K562 (cell line): Measurements from ENCODE around the gene PLAC1. TPM values are rescaled to one million over a fixed set of nuclear protein-coding genes. Genes with fewer than 3 reads are reported as not detected.
A peak's percentile ranks its signal among the peaks of the same experiment; 100 is the strongest.

ENCODE experiments used
- CBFB ChIP-seq: sonication (generic); formaldehyde crosslinking; IDR thresholded peaks from 2 replicates; pipeline ENCODE4 v1.4.0; 2020; ENCODE audit warnings: mild to moderate bottlenecking, missing genetic modification reagents
- CEBPB ChIP-seq: fragments of 450-650 bp; IDR thresholded peaks from 2 replicates; pipeline ENCODE4 v1.6.1; 2016; ENCODE audit warnings: missing genetic modification characterization, missing compliant biosample characterization
- DPF2 ChIP-seq: fragments of 450-650 bp; IDR thresholded peaks from 2 replicates; pipeline ENCODE4 v1.6.1; 2016
- HNRNPLL ChIP-seq: fragments of 200-400 bp; formaldehyde crosslinking; IDR thresholded peaks from 2 replicates; pipeline ENCODE4 v1.6.1; 2017; ENCODE audit warnings: low read length, low read depth, mild to moderate bottlenecking; ENCODE audit not compliant: poor library complexity, severe bottlenecking
- MECOM ChIP-seq: fragments of 250-450 bp; sonication (Bioruptor Pico); IDR thresholded peaks from 2 replicates; pipeline ENCODE4 v1.8.0; 2022; ENCODE audit warnings: inconsistent platforms
- PYGO2 ChIP-seq: fragments of 450-650 bp; IDR thresholded peaks from 2 replicates; pipeline ENCODE4 v1.6.1; 2016; ENCODE audit warnings: mild to moderate bottlenecking, missing genetic modification characterization, moderate library complexity, missing compliant biosample characterization
- RUNX1 ChIP-seq: sonication (generic); IDR thresholded peaks from 2 replicates; pipeline ENCODE4 v1.6.1; 2016; ENCODE audit warnings: antibody characterized with exemption, low read depth
- SMARCA4 ChIP-seq: fragments of 450-650 bp; IDR thresholded peaks from 2 replicates; pipeline ENCODE4 v1.6.1; 2016
- TEAD2 ChIP-seq: fragments of 450-650 bp; IDR thresholded peaks from 2 replicates; pipeline ENCODE4 v1.6.1; 2016; ENCODE audit warnings: missing genetic modification characterization, control low read depth, missing compliant biosample characterization
- ZNF12 ChIP-seq: sonication (generic); formaldehyde crosslinking; IDR thresholded peaks from 2 replicates; pipeline ENCODE4 v1.4.0; 2020; ENCODE audit warnings: mild to moderate bottlenecking, missing genetic modification reagents
- ZNF668 ChIP-seq: fragments of 250-450 bp; sonication (Bioruptor Pico); IDR thresholded peaks from 2 replicates; pipeline ENCODE4 v1.8.0; 2022; ENCODE audit warnings: mild to moderate bottlenecking, inconsistent platforms
- ZNF766 ChIP-seq: fragments of 200-800 bp; sonication (Bioruptor generic); conservative IDR thresholded peaks from 2 replicates; pipeline ENCODE4 v1.6.1; 2016; ENCODE audit warnings: missing genetic modification characterization, missing compliant biosample characterization
- polyA plus RNA-seq, 8 experiments: library from polyadenylated mRNA; depleted of rRNA in 4 of 8; stranded (reverse) in 5 of 8; unstranded in 3 of 8; fragments of >200 nt; fragmentation: Nextera tagmentation in 2 of 8; fragmentation: Illumina TruSeq in 1 of 8; extraction: Ambion mirVana in 2 of 8; extraction: Trizol in 1 of 8; gene quantifications; 2 replicates each; pipeline versions ENCODE4 v1.2.1 to v1.2.3, GENCODE V29; 2011 to 2014; ENCODE audit warnings: inconsistent platforms in 1 of 8, missing spikeins in 1 of 8
- total RNA-seq, 7 experiments: library from RNA; depleted of rRNA in 6 of 7; stranded (reverse); fragments of >200 nt in 6 of 7; fragmentation: Illumina TruSeq in 2 of 7; extraction: Trizol in 2 of 7; gene quantifications; 2 replicates each; pipeline versions ENCODE4 v1.2.1 to v1.2.3, GENCODE V29; 2011 to 2021; ENCODE audit warnings: low replicate concordance in 1 of 7
- TF ChIP-seq, protein P1 (sequence below): sonication (generic); formaldehyde crosslinking; IDR thresholded peaks from 2 replicates; pipeline ENCODE4 v1.8.1; 2023; ENCODE audit warnings: missing genetic modification reagents, mild to moderate bottlenecking, borderline replicate concordance
- TF ChIP-seq, protein P2 (sequence below): fragments of 450-650 bp; IDR thresholded peaks from 2 replicates; pipeline ENCODE4 v1.6.1; 2016; ENCODE audit warnings: mild to moderate bottlenecking, moderate library complexity

The PLAC1 gene
- total and polyA plus RNA-seq, 9 of the 15 experiments (the other 6 are each of a cell fraction or from before 2014, with no cell fraction given), result 0.82 to 9.1 (median 1.7) TPM

DNA sequence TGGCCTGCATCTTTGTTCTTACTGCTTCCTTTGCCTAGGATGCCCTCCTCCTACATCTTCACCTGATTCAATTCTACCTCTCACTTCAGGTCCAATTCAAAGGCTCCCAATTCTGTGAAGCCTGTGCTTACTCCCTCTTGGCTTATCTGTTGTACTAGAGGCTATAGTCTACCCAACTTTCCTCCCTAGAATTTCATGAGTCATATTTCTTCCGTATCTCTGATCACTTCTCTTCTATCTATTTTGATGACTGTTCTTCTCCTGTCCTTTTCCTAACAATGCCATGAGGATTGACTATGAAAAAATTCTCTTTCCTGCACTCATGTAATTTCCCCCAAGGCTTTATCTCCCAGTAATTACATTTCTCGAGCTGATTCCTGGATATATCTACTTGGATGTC, 96.3 kb downstream of the PLAC1 start (continued):
- TF ChIP-seq, protein P1, sequence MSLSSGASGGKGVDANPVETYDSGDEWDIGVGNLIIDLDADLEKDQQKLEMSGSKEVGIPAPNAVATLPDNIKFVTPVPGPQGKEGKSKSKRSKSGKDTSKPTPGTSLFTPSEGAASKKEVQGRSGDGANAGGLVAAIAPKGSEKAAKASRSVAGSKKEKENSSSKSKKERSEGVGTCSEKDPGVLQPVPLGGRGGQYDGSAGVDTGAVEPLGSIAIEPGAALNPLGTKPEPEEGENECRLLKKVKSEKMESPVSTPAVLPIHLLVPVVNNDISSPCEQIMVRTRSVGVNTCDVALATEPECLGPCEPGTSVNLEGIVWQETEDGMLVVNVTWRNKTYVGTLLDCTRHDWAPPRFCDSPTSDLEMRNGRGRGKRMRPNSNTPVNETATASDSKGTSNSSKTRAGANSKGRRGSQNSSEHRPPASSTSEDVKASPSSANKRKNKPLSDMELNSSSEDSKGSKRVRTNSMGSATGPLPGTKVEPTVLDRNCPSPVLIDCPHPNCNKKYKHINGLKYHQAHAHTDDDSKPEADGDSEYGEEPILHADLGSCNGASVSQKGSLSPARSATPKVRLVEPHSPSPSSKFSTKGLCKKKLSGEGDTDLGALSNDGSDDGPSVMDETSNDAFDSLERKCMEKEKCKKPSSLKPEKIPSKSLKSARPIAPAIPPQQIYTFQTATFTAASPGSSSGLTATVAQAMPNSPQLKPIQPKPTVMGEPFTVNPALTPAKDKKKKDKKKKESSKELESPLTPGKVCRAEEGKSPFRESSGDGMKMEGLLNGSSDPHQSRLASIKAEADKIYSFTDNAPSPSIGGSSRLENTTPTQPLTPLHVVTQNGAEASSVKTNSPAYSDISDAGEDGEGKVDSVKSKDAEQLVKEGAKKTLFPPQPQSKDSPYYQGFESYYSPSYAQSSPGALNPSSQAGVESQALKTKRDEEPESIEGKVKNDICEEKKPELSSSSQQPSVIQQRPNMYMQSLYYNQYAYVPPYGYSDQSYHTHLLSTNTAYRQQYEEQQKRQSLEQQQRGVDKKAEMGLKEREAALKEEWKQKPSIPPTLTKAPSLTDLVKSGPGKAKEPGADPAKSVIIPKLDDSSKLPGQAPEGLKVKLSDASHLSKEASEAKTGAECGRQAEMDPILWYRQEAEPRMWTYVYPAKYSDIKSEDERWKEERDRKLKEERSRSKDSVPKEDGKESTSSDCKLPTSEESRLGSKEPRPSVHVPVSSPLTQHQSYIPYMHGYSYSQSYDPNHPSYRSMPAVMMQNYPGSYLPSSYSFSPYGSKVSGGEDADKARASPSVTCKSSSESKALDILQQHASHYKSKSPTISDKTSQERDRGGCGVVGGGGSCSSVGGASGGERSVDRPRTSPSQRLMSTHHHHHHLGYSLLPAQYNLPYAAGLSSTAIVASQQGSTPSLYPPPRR (CRISPR knock-in tag), result no peak
- TF ChIP-seq CBFB (CRISPR knock-in tag), result no peak
- TF ChIP-seq PYGO2 (tag), result no peak
- no peak for TF ChIP-seq HNRNPLL
- 0 out of 2 replicates have a peak, but pooled peaks have one; percentile 33 for TF ChIP-seq MECOM (CRISPR knock-in tag)
- no peak for TF ChIP-seq ZNF12 (CRISPR knock-in tag)
- TF ChIP-seq TEAD2, result no peak
- 0 out of 2 replicates have a peak, but pooled peaks have one; percentile 22 for TF ChIP-seq DPF2
- 0 out of 2 replicates have a peak, but pooled peaks have one; percentile 32 for TF ChIP-seq ZNF766
- TF ChIP-seq SMARCA4, result peak; percentile 32; the same call in 1 of the 2 replicates
- TF ChIP-seq RUNX1, result no peak
- TF ChIP-seq ZNF668 (CRISPR knock-in tag), result no peak
- TF ChIP-seq, protein P2, sequence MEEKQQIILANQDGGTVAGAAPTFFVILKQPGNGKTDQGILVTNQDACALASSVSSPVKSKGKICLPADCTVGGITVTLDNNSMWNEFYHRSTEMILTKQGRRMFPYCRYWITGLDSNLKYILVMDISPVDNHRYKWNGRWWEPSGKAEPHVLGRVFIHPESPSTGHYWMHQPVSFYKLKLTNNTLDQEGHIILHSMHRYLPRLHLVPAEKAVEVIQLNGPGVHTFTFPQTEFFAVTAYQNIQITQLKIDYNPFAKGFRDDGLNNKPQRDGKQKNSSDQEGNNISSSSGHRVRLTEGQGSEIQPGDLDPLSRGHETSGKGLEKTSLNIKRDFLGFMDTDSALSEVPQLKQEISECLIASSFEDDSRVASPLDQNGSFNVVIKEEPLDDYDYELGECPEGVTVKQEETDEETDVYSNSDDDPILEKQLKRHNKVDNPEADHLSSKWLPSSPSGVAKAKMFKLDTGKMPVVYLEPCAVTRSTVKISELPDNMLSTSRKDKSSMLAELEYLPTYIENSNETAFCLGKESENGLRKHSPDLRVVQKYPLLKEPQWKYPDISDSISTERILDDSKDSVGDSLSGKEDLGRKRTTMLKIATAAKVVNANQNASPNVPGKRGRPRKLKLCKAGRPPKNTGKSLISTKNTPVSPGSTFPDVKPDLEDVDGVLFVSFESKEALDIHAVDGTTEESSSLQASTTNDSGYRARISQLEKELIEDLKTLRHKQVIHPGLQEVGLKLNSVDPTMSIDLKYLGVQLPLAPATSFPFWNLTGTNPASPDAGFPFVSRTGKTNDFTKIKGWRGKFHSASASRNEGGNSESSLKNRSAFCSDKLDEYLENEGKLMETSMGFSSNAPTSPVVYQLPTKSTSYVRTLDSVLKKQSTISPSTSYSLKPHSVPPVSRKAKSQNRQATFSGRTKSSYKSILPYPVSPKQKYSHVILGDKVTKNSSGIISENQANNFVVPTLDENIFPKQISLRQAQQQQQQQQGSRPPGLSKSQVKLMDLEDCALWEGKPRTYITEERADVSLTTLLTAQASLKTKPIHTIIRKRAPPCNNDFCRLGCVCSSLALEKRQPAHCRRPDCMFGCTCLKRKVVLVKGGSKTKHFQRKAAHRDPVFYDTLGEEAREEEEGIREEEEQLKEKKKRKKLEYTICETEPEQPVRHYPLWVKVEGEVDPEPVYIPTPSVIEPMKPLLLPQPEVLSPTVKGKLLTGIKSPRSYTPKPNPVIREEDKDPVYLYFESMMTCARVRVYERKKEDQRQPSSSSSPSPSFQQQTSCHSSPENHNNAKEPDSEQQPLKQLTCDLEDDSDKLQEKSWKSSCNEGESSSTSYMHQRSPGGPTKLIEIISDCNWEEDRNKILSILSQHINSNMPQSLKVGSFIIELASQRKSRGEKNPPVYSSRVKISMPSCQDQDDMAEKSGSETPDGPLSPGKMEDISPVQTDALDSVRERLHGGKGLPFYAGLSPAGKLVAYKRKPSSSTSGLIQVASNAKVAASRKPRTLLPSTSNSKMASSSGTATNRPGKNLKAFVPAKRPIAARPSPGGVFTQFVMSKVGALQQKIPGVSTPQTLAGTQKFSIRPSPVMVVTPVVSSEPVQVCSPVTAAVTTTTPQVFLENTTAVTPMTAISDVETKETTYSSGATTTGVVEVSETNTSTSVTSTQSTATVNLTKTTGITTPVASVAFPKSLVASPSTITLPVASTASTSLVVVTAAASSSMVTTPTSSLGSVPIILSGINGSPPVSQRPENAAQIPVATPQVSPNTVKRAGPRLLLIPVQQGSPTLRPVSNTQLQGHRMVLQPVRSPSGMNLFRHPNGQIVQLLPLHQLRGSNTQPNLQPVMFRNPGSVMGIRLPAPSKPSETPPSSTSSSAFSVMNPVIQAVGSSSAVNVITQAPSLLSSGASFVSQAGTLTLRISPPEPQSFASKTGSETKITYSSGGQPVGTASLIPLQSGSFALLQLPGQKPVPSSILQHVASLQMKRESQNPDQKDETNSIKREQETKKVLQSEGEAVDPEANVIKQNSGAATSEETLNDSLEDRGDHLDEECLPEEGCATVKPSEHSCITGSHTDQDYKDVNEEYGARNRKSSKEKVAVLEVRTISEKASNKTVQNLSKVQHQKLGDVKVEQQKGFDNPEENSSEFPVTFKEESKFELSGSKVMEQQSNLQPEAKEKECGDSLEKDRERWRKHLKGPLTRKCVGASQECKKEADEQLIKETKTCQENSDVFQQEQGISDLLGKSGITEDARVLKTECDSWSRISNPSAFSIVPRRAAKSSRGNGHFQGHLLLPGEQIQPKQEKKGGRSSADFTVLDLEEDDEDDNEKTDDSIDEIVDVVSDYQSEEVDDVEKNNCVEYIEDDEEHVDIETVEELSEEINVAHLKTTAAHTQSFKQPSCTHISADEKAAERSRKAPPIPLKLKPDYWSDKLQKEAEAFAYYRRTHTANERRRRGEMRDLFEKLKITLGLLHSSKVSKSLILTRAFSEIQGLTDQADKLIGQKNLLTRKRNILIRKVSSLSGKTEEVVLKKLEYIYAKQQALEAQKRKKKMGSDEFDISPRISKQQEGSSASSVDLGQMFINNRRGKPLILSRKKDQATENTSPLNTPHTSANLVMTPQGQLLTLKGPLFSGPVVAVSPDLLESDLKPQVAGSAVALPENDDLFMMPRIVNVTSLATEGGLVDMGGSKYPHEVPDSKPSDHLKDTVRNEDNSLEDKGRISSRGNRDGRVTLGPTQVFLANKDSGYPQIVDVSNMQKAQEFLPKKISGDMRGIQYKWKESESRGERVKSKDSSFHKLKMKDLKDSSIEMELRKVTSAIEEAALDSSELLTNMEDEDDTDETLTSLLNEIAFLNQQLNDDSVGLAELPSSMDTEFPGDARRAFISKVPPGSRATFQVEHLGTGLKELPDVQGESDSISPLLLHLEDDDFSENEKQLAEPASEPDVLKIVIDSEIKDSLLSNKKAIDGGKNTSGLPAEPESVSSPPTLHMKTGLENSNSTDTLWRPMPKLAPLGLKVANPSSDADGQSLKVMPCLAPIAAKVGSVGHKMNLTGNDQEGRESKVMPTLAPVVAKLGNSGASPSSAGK, result no peak
- no peak for TF ChIP-seq CEBPB (tag)
